Stomach (tissue), 4 donors: ENCODE measurements around the gene WDR35.

Experiments
- CTCF ChIP-seq, 7 experiments: fragments of 450-650 bp in 4 of 7; fragments of 200-600 bp in 3 of 7; sonication (generic) in 3 of 7; IDR thresholded peaks; one replicate each; pipeline ENCODE4 v1.5.1; 2016 to 2019; ENCODE audit warnings: antibody characterized with exemption in 7 of 7, control low read depth in 2 of 7, mild to moderate bottlenecking in 1 of 7
- EP300 ChIP-seq: sonication (generic); formaldehyde crosslinking; IDR thresholded peaks from one replicate; pipeline ENCODE4 v1.6.1; 2017; ENCODE audit warnings: antibody characterized with exemption
- POLR2A ChIP-seq, 4 donors: fragments of 450-650 bp; IDR thresholded peaks; one replicate each; pipeline ENCODE4 v1.6.1; 2016; ENCODE audit warnings: antibody characterized with exemption in 4 of 4, control low read depth in 2 of 4, mild to moderate bottlenecking in 1 of 4, moderate library complexity in 1 of 4
- POLR2AphosphoS5 ChIP-seq, 3 donors: sonication (generic); formaldehyde crosslinking; IDR thresholded peaks; one replicate each; pipeline ENCODE4 v1.6.1; 2016; ENCODE audit warnings: antibody characterized with exemption in 3 of 3

GRCh38 chr2:20013126-20013849 is 23.4 kb upstream of the WDR35 start:
- no peak for TF ChIP-seq CTCF (IDR thresholded peaks at IDR 0.05)
- TF ChIP-seq EP300 = no peak
- TF ChIP-seq POLR2A (IDR thresholded peaks at IDR 0.05) = no peak
- TF ChIP-seq POLR2AphosphoS5 (IDR thresholded peaks at IDR 0.05) = no peak
